ENCODE measurements around the gene CYB5D1. TPM values are rescaled to one million over a fixed set of nuclear protein-coding genes. Genes with fewer than 3 reads are reported as not detected.

The CYB5D1 gene
- total RNA-seq, 4 donors from 2014 or later, result 14.9 to 29.5 (median 23.5) TPM

DNA sequence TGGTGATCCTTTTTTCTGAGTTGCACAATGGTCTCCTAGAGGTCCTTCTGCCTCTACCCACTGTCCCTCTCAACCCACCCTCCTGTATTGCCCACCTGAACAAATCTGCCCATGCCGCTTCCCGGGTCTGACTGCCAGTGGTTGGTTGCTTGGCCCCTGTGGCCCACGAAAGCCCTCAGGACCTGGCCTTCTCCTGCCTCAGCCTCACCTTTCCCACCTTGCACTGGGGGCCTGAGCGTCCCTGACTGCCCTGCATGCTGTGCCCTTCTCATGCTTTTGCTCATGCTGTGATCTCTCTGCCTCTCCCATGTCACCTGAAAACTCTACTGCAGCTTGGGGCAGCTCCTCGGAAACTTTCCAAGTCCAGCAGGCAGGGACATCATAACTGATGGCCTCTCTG lies 37.6 kb upstream of the CYB5D1 start:
- TF ChIP-seq POLR2A (IDR thresholded peaks at IDR 0.05), result no peak
- TF ChIP-seq, protein P1, sequence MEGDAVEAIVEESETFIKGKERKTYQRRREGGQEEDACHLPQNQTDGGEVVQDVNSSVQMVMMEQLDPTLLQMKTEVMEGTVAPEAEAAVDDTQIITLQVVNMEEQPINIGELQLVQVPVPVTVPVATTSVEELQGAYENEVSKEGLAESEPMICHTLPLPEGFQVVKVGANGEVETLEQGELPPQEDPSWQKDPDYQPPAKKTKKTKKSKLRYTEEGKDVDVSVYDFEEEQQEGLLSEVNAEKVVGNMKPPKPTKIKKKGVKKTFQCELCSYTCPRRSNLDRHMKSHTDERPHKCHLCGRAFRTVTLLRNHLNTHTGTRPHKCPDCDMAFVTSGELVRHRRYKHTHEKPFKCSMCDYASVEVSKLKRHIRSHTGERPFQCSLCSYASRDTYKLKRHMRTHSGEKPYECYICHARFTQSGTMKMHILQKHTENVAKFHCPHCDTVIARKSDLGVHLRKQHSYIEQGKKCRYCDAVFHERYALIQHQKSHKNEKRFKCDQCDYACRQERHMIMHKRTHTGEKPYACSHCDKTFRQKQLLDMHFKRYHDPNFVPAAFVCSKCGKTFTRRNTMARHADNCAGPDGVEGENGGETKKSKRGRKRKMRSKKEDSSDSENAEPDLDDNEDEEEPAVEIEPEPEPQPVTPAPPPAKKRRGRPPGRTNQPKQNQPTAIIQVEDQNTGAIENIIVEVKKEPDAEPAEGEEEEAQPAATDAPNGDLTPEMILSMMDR (IDR thresholded peaks at IDR 0.05), result no peak

DNA sequence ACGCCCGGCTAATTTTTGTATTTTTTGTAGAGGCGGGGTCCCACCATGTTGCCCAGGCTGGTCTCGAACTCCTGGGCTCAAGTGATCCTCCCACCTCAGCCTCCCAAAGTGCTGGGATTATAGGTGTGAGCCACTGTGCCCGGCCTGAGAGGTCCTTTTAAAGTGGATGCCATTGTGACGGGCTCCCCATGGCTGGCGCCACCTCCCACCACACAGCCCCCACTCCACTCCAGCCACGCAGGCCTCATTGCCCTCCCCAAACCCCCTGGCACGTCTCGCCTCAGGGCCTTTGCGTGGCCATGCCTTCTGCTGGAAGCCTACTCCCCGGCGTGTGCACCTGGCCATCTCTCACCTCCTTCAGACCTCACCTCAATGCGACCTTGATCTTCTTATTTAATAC lies 35.7 kb upstream of the CYB5D1 start:
- Histone ChIP-seq H3K36me3 (no peaks in the 10 kb centered on the region), H3K27ac (no peak overlapping the region), H3K4me3 (replicated peaks in 1 of 3) (no peak overlapping the region), H3K4me1 (no peaks in the 10 kb centered on the region), H3K9me3 (no peaks in the 10 kb centered on the region), H3K27me3 (no peaks in the 10 kb centered on the region)
- no peak for DNase-seq
- TF ChIP-seq POLR2A (IDR thresholded peaks at IDR 0.05), result no peak
- TF ChIP-seq, protein P1 (IDR thresholded peaks at IDR 0.05), result no peak
- intact Hi-C loops (cut with DNase I), result loop anchor here (5.0 kb wide), 2 partner anchors 35 to 165 kb away; partner anchors contain the start of genes CYB5D1, NAA38 and TMEM88
- WGBS, 2 donors, result 75 to 78% methylated on average over 14 of the region's 14 CpGs

More for the DNA sequence above, 37.6 kb upstream of the CYB5D1 start:
- Histone ChIP-seq H3K36me3 (no peaks in the 10 kb centered on the region), H3K9me3 (no peaks in the 10 kb centered on the region), H3K4me3 (replicated peaks in 1 of 3) (no peak overlapping the region), H3K4me1 (no peaks in the 10 kb centered on the region), H3K27ac (no peak overlapping the region), H3K27me3 (no peaks in the 10 kb centered on the region)
- intact Hi-C loops (cut with DNase I), result loop anchor here (5.0 kb wide), 2 partner anchors 37 to 167 kb away; partner anchors contain the start of genes CYB5D1, NAA38 and TMEM88
- WGBS, 2 donors, result 81 to 87% methylated on average over 5 of the region's 5 CpGs
- DNase-seq, result no peak

DNA sequence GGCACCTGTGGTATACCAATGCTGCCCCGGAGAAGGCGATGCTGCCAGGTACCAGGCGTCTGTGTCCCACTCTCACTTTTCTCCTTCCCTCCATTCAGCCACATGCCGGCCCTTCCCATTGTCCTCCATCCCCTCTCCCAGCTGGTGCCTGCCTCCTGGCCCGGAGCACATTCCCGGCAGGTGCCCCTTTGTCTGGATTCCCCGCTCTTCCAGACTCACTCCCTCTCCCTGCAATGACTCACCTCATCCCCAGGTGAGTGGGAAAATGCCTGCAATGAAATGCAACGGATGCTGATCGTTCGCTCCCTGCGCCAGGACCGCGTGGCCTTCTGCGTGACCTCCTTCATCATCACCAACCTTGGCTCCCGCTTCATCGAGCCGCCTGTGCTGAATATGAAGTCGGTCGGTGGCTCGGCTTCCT lies 34.2 kb upstream of the CYB5D1 start:
- intact Hi-C loops (cut with DNase I), result loop anchor here (5.0 kb wide), 2 partner anchors 34 to 164 kb away; partner anchors contain the start of genes CYB5D1, NAA38 and TMEM88

DNA sequence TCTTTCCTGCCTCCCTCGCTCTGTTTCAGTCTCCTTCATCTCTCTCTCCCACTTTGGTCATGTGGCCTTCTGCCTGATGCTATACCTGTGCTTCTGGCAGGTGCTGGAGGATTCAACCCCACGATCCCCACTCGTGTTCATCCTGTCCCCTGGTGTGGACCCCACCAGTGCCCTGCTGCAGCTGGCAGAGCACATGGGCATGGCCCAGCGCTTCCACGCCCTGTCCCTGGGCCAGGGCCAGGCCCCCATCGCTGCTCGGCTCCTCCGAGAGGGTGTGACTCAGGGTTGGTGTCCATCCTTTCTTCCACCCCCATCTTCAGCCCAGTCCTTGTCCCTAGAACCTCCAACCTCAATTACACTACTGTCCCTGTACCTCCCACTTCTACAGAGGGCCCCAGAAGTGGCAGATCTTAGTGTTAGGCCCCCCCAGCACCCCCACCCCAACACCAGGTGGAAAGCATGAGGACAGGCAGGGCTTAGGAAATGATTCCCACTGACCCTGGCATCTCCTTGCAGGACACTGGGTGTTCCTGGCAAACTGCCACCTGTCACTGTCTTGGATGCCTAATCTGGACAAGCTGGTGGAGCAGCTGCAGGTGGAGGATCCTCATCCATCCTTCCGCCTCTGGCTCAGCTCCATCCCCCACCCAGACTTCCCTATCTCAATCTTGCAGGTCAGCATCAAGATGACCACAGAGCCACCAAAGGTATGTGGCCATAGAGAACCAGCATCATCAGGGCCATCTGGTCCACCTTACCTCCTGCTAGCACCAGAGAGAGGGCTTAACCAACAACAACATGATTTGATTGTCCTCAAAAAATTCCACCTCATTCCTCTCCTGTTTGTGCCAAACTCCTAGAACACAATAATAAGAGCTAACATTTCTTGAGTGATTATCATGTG lies 33.5 kb upstream of the CYB5D1 start:
- no peaks in the 10 kb centered on the region for H3K9me3 ChIP-seq
- no peak for TF ChIP-seq POLR2A (IDR thresholded peaks at IDR 0.05)
- TF ChIP-seq, protein P1 (IDR thresholded peaks at IDR 0.05), result no peak
- intact Hi-C loops (cut with DNase I), result loop anchor here (5.0 kb wide), 2 partner anchors 33 to 163 kb away; partner anchors contain the start of genes CYB5D1, NAA38 and TMEM88
- no peak overlapping the region for H3K27ac ChIP-seq
- no peak for DNase-seq
- 69 to 86% methylated on average over 8 to 9 of the region's 9 CpGs for WGBS, 2 donors
- H3K36me3 ChIP-seq, result no peaks in the 10 kb centered on the region
- no peaks in the 10 kb centered on the region for H3K27me3 ChIP-seq
- H3K4me1 ChIP-seq, result no peaks in the 10 kb centered on the region
- no peak overlapping the region for H3K4me3 ChIP-seq (replicated peaks in 1 of 3)

More for the DNA sequence above, 34.2 kb upstream of the CYB5D1 start:
- H3K27ac ChIP-seq, result no peak overlapping the region
- no peak for DNase-seq
- H3K4me1 ChIP-seq, result no peaks in the 10 kb centered on the region
- TF ChIP-seq, protein P1 (IDR thresholded peaks at IDR 0.05), result no peak
- no peak for TF ChIP-seq POLR2A (IDR thresholded peaks at IDR 0.05)
- no peaks in the 10 kb centered on the region for H3K36me3 ChIP-seq
- no peaks in the 10 kb centered on the region for H3K27me3 ChIP-seq
- no peak overlapping the region for H3K4me3 ChIP-seq (replicated peaks in 1 of 3)
- WGBS, 2 donors, result 83 to 84% methylated on average over 20 of the region's 20 CpGs
- H3K9me3 ChIP-seq, result no peaks in the 10 kb centered on the region

Measured in thyroid gland (tissue), 4 donors.